Pons (tissue), 1 donor: ENCODE data around the gene KIAA0753.
A peak's percentile ranks its signal among the peaks of the same experiment; 100 is the strongest.

Experiments
- DNase-seq: peaks from one replicate; pipeline ENCODE4 v3.0.0-alpha.2; 2016; ENCODE audit warnings: low spot score

The KIAA0753 gene

GRCh38 chr17:6640536-6641246 lies at the start of gene KIAA0753, which contains the start of gene TXNDC17:
Gene KIAA0753, minus strand, starts transcription at chr17:6640711. Its CDS starts 5,608 bp downstream, at chr17:6635103.
Gene TXNDC17, plus strand, starts transcription at chr17:6641060. Its CDS starts 23 bp downstream, at chr17:6641083.
- DNase-seq = peak; percentile 82

DNA sequence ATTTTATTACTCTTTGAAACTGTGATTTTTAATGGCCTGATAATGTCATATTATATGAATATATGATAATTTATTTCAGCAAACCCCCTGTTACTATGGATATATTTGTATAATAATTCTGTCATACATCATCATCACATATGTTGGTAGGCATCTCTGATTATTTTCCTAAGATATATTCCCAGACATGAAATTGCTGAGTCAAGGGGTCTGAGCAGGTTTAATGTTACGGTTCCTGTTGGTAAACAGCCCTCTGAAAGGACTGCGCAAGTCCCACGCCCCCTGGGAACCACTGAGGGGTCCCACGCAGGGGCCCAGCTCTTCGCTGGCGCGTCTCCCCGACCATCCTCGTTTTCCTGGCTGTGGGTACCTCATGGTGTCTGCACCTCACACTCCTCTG lies 48.4 kb upstream of the KIAA0753 start:
- no peak for DNase-seq

DNA sequence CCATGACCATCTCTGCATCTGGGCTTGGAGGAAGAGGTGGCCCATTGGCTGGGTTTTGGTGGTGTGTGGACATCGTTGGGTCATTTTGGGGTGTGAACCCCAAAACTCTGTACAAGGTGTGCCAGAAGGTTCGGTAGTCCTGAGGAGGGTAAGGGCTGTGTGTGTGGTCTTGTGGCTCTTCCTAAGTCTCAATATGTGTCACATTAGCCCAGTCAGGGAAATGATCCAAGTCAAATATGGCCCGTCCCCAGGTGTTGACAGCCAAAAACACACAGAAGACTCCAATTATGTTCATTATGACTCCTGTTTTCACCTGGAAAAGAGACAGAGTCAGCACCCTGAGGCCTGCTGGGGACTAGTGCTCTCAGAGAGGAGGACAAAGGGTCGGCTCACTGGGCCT lies 45.5 kb upstream of the KIAA0753 start:
- DNase-seq = no peak

- no peak for DNase-seq
These were observed 44.6 kb upstream of the KIAA0753 start for GRCh38 chr17:6684881-6685767.

DNA sequence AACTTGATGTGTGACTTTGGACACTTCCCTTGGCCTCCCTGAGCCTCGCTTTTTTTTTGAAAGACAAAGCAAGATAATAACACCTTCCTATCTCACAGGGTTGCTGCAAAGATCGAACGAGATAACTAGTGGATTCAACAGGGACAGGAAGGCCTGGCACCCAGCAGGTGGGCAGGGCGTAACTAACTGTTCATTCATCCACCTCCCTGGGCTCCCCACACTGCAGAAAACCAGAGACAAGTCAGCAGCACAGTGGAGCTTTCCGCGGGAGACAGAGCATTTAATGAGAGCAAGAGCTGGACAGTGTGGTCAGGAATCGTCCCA lies 43.9 kb upstream of the KIAA0753 start:
- DNase-seq = no peak

DNA sequence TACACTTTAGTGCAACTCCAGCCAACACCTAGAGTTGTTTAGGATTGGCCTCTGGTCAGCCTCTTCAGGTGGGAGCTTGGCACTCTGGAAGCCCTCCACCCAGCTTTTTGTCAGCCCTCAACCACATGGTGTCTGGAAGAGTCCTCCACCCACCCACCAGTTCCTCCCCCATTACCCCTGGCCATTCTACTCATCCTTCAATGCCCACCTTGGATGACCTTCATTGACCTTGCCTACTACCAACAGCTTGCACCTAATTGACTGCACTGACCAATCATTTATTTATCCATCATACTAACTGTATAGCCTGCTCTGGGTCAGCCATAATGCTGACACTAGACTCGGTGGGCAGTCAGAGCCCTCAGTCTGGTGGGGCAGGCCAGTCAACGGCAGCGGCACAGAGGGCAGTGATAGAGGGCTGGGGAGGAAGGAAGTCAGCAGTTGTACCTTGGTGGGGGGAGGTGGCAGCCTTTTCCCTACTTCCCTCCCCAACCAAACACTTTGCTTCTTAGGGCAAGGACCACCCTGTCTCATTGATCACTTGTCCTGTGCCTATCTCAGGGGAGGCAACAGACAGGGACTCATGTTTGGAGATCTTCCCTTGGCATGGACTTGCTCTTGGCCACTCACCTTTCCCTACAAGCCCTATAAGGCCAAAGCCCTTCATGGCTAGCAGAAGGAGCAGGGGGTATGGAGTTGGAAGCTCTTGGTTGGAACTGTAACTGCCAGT lies 43.4 kb upstream of the KIAA0753 start:
- no peak for DNase-seq

DNA sequence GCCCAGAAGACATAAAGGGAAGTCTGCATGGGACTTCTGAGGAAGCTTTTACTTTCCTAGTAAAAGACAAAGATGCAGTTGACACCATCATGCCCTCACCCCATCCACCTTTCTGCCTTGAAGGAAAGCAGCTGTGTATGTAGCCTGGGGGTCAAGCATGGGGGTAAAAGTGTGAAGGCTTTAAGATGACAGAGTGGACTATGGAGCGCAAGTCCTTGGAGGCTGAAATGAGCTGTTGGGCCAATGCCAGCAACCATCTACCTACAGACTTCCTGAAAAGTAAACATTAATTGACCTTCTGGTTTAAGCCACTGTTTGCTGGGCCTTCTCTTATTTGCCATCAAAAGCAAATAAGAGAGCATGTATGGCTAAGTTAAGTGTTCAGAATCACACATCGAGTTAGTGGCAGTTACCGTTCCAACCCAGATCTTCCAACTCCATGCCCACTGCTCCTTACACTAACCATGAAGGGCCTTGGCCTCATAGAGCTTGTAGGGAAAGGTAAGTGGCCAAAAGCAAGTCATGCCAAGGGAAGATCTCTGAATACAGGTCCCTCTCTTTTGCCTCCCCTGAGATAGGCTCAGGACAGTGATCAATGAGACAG lies 42.7 kb upstream of the KIAA0753 start:
- no peak for DNase-seq

DNA sequence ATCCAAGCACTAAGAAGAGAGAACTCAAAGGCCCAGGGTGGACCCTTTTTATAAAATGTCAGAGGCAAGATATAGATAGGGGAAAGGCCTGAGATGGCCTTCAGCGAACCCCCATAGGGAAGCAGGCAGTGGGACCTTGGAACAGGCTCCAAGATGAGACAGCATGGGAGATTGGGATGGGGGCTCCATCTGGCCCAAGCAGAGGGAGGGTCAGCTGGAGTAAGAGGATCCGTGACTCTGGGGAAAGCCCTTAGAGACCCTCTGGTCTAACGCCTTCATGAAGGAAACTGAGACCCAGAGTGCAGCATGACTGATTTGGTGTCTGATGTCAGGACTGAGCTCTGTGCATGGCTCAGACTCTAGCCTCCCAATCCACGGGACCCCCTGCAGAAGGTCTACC lies 41.8 kb upstream of the KIAA0753 start:
- no peak for DNase-seq

GRCh38 chr17:6681671-6682070 lies 41.2 kb upstream of the KIAA0753 start:
- DNase-seq = no peak

GRCh38 chr17:6681176-6681575 lies 40.7 kb upstream of the KIAA0753 start:
- no peak for DNase-seq

DNA sequence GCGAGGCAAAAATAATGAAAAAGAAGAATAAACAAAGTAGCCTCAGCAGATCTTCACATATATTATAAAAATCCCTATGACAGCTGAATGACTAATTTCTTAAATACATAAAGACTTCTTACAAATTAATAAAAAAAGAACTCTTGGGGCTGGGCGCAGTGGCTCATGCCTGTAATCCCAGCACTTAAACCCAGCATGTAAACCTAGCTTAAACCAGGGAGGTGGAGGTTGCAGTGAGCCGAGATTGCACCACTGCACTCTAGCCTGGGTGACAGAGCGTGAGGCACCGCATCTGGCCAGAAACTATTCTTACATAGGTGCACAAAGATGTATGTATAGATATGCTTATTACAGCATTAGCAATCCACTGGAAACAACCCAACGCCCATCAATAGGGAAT lies 38.7 kb upstream of the KIAA0753 start:
- DNase-seq = no peak

DNA sequence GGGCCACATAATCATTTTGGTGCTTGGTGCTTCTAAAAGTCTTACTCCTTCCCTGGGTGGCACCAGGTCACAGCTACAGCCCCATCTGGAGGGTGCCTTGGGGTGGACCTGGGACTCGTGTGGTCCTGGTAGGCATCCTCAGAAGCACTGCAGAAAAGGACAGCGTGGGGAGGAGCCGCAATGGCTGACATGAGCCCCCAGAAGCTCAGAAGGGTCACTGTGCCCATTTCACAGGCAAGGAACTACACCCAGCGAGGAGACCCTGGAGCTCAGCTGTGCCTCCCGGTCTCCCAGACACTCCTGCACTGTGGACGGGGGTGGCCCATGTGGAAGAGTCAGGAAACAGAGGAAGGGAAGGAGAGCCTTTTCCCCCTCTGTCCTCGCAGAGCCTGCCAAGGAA lies 37.4 kb upstream of the KIAA0753 start:
- no peak for DNase-seq

GRCh38 chr17:6677158-6677831 lies 36.8 kb upstream of the KIAA0753 start:
- DNase-seq = no peak

- no peak for DNase-seq
These were observed 36.3 kb upstream of the KIAA0753 start for GRCh38 chr17:6676802-6677157.

- DNase-seq = no peak
These were observed 34.8 kb upstream of the KIAA0753 start for GRCh38 chr17:6675201-6675825.

- DNase-seq = no peak
These were observed 34.1 kb upstream of the KIAA0753 start for GRCh38 chr17:6674586-6674985.

DNA sequence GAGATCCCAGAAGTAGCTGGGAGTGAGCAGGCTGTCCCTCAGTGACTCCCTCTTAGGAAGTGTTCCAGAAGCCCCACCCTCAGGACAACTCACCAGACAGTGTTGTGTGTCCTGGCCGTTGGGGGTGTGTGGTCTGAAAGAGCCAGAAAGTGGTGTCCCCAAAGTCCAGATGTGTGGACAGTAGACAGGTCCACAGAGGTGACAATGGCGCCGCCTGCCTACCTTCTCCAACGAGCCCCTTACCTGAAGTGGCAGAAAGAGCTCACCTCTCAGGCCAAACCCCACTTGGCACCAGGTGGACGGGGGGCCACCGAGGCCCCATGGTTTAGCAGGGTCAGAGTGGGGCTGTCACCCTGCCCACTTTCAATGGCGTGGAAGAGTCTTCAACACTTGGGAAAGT lies 30.9 kb upstream of the KIAA0753 start:
- no peak for DNase-seq

GRCh38 chr17:6670999-6671398 lies 30.5 kb upstream of the KIAA0753 start:
- no peak for DNase-seq

GRCh38 chr17:6670571-6670970 lies 30.1 kb upstream of the KIAA0753 start:
- DNase-seq = no peak

DNA sequence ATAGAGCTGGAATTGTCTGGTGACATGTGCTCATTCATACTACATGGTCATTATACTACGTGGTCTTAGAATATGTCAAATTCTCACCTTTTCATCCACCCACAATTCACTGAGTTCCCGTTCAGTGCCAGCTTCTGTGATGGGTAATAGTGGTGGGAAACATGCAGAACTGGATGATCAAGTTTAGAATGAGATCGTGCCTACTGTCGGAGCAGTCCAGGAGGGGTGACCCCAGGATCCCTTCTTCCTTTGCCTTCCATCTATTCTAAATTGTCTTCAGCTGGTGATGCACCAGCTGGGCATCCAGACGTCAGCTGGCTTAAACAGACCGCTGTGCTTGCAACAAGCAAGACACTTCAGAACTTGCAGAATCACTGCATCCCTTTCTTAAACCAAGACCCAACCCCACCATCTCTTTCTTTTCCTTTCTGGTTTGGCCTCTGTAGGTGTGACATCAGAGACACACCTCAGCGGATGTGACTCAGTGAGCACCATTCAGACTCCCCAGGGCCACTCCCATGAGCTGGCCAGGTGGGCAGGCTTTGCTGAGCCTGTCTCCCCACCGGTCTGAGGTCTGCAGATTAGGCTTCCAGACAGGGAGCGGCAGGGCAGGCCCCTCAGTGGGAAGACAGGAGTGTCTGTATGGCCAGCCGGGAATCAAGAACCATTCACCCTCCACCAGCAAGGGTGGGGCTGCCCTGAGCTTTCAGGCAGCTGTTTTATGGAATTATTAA lies 29.1 kb upstream of the KIAA0753 start:
- DNase-seq = no peak
